Loucy (cell line): ENCODE results near the gene CES5A.

Experiments
- CTCF ChIP-seq: fragments of 200-600 bp; sonication (generic); conservative IDR thresholded peaks from 2 replicates; pipeline ENCODE4 v1.5.1; 2014; ENCODE audit warnings: mild to moderate bottlenecking, antibody characterized with exemption, low read length
- EZH2phosphoT487 ChIP-seq: fragments of 200-600 bp; IDR thresholded peaks from 2 replicates; pipeline ENCODE4 v1.6.1; 2018; ENCODE audit warnings: antibody characterized with exemption, mild to moderate bottlenecking, moderate library complexity, borderline replicate concordance

- TF ChIP-seq CTCF = no peak
- no peak for TF ChIP-seq EZH2phosphoT487
Observed at GRCh38 chr16:55849536-55849935, 25.6 kb downstream of the CES5A start.
